ENCODE data around the gene C17orf107.

Gene C17orf107

GRCh38 chr17:4938688-4939545 is 39.6 kb downstream of the C17orf107 start:
- TF ChIP-seq, protein P1, sequence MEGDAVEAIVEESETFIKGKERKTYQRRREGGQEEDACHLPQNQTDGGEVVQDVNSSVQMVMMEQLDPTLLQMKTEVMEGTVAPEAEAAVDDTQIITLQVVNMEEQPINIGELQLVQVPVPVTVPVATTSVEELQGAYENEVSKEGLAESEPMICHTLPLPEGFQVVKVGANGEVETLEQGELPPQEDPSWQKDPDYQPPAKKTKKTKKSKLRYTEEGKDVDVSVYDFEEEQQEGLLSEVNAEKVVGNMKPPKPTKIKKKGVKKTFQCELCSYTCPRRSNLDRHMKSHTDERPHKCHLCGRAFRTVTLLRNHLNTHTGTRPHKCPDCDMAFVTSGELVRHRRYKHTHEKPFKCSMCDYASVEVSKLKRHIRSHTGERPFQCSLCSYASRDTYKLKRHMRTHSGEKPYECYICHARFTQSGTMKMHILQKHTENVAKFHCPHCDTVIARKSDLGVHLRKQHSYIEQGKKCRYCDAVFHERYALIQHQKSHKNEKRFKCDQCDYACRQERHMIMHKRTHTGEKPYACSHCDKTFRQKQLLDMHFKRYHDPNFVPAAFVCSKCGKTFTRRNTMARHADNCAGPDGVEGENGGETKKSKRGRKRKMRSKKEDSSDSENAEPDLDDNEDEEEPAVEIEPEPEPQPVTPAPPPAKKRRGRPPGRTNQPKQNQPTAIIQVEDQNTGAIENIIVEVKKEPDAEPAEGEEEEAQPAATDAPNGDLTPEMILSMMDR (conservative IDR thresholded peaks at IDR 0.05; ENCODE audit: low read depth, low read length), result no peak
- DNase-seq (ENCODE audit: low read depth), result no peak
- peak overlapping the region; percentile 96 for H3K4me3 ChIP-seq (ENCODE audit: low read length)

DNA sequence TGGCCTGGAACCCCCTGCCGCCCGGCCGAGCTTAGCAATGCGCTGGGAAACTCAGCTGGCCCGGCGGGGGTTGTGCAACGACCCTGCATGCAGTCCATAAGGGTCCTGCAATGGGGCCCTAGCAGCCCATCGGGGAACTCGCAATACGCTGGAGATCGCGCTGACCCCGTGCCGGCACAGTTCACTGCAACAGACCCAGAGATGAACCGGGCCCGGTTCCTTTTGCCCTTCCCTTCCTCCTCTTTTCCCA is 40.1 kb downstream of the C17orf107 start:
- no peak for DNase-seq (ENCODE audit: low read depth)
- peak overlapping the region; percentile 96 for H3K4me3 ChIP-seq (ENCODE audit: low read length)
- TF ChIP-seq, protein P1 (conservative IDR thresholded peaks at IDR 0.05; ENCODE audit: low read depth, low read length), result no peak

DNA sequence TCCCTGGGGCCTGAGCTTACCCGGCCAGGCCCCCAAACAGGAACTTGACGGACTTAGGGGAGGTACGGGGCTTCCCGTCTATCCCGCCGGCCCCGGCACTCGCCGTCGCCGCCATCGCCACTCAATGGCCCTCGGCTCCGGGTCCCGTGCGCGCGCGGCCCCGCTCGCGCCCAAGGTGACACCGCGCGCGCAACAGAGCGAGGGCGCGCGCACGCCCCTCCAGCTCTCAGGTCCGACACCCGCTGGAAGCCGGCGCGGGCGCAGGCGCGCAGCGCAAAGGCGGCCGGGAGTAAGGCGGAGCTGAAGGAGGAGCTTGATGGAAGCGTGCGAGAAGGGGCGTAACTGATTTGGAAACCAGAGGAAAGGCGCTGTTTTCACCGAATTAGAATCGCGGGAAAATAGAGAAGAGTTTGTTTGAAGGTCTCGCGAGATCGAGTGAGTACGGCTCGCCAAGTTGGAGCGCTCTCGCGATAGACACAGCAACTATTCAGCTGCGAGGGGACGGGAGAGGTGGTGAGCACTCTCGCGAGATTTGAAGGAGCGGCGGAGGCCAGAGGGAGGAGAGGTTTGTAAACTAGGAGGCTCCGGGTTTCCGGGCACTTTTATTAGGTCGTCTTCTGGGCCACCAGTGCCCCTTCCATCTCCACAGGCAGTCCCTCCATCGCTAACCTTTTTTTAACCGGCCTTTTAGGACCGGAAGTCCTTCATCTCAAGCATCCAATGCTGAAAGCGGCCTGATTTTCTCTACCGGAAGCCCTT is 40.6 kb downstream of the C17orf107 start, which contains the start of the genes RNF167 and SLC25A11:
Gene RNF167 (plus strand): TSS at position 473 of the 759 bp plus-strand sequence. CDS start 642 bp downstream, outside the sequence.
Gene SLC25A11 (minus strand): TSS at position 251 of the 759 bp plus-strand sequence. CDS start 136 bp downstream, at position 115.
- TF ChIP-seq, protein P1 (conservative IDR thresholded peaks at IDR 0.05; ENCODE audit: low read depth, low read length), result no peak
- peak within 1 kb of the TSS; percentile 96 for H3K4me3 ChIP-seq (ENCODE audit: low read length)
- peak; percentile 99 for DNase-seq (ENCODE audit: low read depth)

DNA sequence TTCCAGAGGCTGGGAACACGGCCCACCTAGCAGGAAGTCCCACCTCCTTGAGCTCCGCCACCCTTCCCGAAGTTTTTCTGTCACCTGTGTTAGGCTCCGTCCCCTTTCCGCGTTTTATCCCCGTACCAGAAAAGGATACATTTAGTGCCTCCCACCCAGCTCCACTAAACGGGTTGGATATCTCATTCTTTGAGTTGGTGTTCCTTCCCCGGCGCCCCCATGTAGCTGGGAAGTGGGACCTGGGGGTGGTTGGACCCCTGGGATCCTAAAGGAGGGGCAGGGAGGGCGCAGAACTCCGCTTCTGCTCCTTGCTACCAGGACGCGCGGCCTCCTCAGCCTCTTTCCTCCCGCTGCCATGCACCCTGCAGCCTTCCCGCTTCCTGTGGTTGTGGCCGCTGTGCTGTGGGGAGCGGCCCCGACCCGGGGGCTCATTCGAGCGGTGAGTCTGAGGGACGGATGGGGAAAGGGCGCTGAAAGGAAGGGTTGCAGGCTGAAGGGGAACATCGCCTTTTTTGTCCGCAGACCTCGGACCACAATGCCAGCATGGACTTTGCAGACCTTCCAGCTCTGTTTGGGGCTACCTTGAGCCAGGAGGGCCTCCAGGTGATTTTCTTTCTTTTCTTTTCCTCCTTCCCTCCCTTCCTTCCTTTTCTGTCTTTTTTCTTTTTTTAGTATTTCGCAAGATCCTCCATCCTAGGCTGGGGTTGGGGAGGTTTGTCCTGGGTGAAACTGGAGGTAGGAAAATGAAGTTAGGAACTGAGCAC is 41.4 kb downstream of the C17orf107 start:
- DNase-seq (ENCODE audit: low read depth), result no peak
- TF ChIP-seq, protein P1 (conservative IDR thresholded peaks at IDR 0.05; ENCODE audit: low read depth, low read length), result no peak
- peak overlapping the region; percentile 96 for H3K4me3 ChIP-seq (ENCODE audit: low read length)

DNA sequence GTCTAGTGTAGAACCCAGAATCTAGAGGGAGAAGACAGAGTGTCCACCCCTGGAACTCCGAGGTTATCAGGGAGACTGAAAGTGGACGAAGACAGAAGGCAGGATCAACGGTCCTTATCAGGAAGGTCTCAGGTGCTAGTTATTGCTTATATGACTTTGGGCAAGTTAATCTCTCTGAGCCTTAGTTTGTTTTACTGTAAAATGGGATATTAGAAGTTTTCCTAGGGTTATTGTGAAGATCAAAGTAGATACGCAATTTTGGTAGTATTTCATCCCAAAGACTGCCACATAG is 41.9 kb downstream of the C17orf107 start:
- TF ChIP-seq, protein P1 (conservative IDR thresholded peaks at IDR 0.05; ENCODE audit: low read depth, low read length), result no peak
- no peak for DNase-seq (ENCODE audit: low read depth)
- peak overlapping the region; percentile 96 for H3K4me3 ChIP-seq (ENCODE audit: low read length)

DNA sequence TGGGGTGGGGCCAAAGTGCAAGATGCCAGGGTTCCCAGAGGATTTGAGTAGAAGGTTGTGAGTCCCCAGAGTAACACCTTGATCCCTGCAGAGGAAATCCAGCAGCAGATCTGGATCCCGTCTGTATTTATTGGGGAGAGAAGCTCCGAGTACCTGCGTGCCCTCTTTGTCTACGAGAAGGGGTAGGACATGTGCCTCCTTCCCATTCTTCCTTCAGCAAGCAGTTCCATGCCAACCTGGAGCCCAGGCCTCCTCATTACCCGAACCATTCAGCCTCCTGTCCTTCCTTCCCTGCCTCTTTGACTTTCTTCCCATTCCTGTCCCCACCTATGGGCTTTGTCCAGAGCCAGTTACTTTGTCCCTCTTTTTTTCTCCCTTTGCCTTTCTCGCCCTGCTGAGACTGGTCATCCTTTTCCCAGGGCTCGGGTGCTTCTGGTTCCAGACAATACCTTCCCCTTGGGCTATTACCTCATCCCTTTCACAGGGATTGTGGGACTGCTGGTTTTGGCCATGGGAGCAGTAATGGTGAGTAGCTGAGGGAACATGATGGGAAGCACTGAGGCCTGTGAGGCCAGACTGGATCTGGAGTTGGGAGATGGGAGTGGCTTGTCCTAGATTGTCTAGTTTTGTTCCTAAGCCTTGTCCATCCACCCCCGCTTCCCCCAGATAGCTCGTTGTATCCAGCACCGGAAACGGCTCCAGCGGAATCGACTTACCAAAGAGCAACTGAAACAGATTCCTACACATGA is 43.6 kb downstream of the C17orf107 start:
- TF ChIP-seq, protein P1 (conservative IDR thresholded peaks at IDR 0.05; ENCODE audit: low read depth, low read length), result no peak
- H3K4me3 ChIP-seq (ENCODE audit: low read length), result no peak overlapping the region
- no peak for DNase-seq (ENCODE audit: low read depth)
